ENCODE data around the gene DIS3L2. TPM values are rescaled to one million over a fixed set of nuclear protein-coding genes. Genes with fewer than 3 reads are reported as not detected.
A peak's percentile ranks its signal among the peaks of the same experiment; 100 is the strongest.

DIS3L2 gene
- total RNA-seq, 1 donor from 2014 or later = 34.7 TPM

GRCh38 chr2:232184346-232184745 is 222.8 kb downstream of the DIS3L2 start:
- DNase-seq = no peak

DNA sequence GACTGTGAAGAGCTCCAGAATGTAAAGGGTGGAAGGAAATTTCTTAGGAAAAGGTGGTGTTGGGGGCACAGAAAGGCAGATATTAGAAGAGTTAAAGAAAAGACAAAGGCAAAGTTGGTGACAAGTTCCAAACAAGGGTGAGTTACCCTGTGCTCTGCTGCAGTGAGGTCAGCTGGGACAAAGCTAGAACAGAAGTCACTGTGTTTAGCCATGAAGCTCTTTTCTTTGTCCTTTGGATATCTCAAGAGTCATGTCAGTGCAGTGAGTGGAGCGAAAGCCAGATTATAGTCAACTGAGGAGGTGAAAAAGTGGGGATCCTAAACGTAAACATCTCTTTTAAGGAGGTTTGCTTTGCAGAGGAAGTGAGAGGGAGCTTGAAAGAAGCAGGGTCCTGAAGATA is 229.3 kb downstream of the DIS3L2 start:
- DNase-seq = no peak

DNA sequence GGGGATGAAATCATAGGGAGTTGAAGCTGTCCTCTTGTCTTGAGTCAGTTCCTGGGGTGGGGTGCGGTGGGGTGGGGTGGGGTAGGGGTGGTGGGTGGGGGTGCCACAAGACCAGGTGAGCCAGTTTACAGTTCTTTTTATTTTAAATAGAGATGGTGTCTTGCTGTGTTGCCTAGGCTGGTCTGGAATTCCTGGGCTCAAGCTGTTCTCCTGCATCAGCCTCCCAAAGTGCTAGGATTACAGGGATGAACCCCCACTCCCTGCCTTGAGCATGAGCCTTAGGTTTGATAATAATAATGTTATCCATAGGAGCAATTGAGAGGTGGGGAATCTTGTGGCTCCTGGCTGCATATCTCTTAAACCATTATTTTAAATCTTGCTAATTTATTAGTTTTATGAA is 234.0 kb downstream of the DIS3L2 start:
- DNase-seq = no peak

- DNase-seq = no peak
Measured at GRCh38 chr2:232196802-232197201, 235.3 kb downstream of the DIS3L2 start.

GRCh38 chr2:232200195-232200594 is 238.7 kb downstream of the DIS3L2 start:
- DNase-seq = no peak

GRCh38 chr2:232203166-232203891 is 241.8 kb downstream of the DIS3L2 start:
- DNase-seq = no peak

- no peak for DNase-seq
Measured at GRCh38 chr2:232203936-232204335, 242.4 kb downstream of the DIS3L2 start.

DNA sequence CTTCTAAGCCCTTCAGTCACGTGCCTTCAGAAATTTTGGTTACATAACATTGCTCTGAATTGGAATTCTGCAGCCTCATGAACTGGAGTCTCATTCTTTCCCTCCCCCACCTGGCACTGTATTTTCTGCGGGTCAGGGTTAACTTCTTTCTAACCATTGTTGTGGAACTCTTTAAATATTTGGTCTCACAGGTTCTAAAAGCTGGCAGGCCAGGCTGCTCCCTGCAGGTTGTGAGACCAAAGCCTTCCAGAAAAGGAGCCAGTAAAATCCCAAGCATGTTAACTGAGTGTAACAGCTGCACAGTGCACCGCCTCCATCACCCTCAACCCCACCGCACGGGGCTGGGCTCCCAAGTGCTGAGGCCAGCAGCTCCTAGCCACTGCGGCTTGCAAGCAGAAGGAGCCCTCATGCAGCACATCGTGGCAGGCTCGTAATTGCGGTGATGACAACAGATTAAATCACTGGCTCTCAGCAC is 243.0 kb downstream of the DIS3L2 start:
- peak; percentile 79 for DNase-seq

GRCh38 chr2:232207174-232207573 is 245.7 kb downstream of the DIS3L2 start:
- no peak for DNase-seq

DNA sequence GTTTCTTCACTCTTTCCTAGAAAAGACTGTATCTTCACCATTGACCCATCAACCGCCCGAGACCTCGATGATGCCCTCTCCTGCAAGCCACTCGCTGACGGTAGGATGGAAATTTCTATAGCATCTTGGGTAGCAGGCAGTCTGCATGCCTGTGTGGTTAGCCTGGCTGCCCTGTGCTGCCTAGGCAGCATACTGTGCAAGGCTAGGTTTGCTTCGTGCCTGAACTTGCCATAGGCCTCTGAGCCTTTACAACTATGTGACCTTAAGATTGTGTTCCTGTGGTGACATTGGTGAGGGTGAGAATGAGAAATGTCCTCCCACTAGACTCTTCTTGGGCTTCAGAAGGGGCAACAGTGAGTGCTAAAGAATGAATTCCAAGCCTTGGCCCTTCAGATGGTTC is 248.8 kb downstream of the DIS3L2 start:
- no peak for DNase-seq

GRCh38 chr2:232211743-232212686 is 250.5 kb downstream of the DIS3L2 start:
- peak; percentile 17 for DNase-seq

- DNase-seq = no peak
Measured at GRCh38 chr2:232213176-232213575, 251.7 kb downstream of the DIS3L2 start.

GRCh38 chr2:232214053-232214452 is 252.5 kb downstream of the DIS3L2 start:
- no peak for DNase-seq

DNA sequence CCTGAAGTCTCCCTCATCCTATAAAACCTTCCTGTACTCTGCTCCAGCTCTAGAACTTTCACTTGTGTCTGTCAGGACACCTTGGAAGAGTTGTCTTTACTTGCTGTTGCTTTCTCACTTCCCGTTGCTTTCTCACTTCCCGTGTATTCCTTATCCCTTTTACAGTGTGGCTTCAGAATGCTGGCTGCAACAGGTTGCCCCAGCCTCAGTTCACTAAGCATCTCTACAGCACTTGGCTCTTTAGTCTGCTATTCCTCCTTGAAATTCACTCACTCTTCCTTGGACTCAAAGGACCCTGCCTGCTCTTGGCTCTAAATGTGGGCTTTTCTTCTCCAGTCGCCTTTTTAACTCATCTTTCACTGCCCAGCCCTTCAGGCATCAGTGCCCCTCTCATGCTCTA is 254.5 kb downstream of the DIS3L2 start:
- DNase-seq = no peak

GRCh38 chr2:232218778-232219495 is 257.4 kb downstream of the DIS3L2 start:
- DNase-seq = no peak

- DNase-seq = no peak
Measured at GRCh38 chr2:232219496-232219870, 258.0 kb downstream of the DIS3L2 start.

- no peak for DNase-seq
Measured at GRCh38 chr2:232219932-232220331, 258.4 kb downstream of the DIS3L2 start.

DNA sequence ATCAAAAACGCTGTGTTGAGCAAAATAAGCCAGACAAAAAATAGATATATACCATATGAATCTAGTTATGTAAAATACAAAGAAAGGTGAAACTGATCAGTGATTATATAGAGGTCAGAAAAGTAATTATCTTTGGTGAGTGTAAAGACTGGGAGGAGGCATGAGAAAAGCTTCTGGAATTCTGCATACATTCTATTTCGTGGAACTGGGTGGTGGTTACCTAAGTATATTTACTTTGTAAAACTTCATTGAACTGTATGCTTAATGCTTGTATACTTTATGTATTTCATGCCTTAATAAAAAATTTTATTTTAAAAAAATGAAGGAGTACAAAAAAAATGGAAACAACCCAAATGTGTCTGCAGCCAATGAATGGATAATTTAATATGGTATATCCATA is 263.9 kb downstream of the DIS3L2 start:
- DNase-seq = no peak

DNA sequence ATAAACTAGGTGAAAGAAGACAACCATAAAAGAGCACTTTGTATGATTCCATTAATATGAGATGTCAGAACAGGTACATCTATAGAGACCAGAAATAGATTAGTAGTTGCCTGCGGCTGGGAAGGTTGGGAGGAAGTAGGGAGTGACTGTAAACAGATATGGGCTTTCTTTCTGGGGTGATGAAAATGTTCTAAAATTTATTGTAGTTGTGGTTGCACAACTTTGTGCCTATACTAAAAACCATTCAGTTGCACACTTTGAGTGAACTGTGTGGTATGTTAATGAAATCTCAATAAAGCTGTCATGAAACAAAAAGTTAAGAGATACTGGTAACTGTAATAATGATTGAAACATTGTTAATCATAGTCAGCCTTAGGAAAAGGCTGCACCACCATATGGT is 264.4 kb downstream of the DIS3L2 start:
- DNase-seq = no peak

GRCh38 chr2:232228332-232228731 is 266.8 kb downstream of the DIS3L2 start:
- no peak for DNase-seq

GRCh38 chr2:232228971-232229894 is 267.7 kb downstream of the DIS3L2 start:
- peak; percentile 34 for DNase-seq

DNA sequence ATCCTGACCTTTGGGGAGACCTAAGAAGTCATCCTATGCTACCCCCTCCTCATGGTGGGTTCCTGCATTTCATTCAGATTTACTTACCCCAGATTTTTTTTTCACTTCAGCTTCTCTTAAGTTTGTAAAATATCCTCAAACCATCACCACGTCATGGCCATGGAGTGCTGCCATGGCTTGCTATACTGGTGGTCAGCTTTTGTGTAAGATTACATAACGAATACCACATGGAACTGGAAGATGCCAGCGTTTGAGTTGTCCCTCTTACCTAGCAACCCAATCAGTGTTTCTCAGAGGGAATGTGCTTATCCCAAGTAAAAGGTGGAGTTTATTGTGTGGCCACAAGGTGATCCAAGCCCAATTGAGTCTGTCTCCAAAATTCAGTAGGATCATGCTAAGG is 268.4 kb downstream of the DIS3L2 start:
- peak; percentile 28 for DNase-seq
